Subcutaneous adipose tissue (tissue), 4 donors: ENCODE measurements around the gene ZNF831. TPM values are rescaled to one million over a fixed set of nuclear protein-coding genes. Genes with fewer than 3 reads are reported as not detected.

Source experiments
- CTCF ChIP-seq: fragments of 450-650 bp; IDR thresholded peaks from one replicate; pipeline ENCODE4 v1.5.1; 2016; ENCODE audit warnings: low read depth, mild to moderate bottlenecking, control low read depth, antibody characterized with exemption, moderate library complexity
- total RNA-seq, 4 donors: library from RNA; depleted of rRNA; stranded (reverse); fragments of >200 nt; gene quantifications; one replicate each; pipeline ENCODE4 v1.1.0, GENCODE V29; 2016

Gene ZNF831
- total RNA-seq, 4 donors from 2014 or later: 0.19 to 1.0 (median 0.77) TPM

DNA sequence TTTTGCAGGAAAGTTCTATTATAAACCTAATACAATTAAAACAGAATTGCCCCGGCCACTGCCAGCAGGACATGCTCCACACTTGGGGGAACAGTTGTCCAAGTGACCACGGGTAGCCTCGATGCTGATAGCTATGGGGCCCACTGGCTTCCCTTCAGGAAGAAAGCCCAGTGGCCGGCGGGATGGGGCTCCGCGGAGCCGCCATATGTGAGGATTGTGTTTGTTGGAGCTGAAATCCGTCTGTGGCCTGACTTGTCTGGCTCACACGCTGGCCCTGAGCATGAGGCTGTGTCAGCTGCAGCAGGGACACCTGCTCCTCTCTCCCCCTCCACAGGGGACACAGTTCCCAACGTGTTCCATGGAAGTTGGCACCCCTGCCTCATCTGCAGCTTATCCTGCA lies 46.6 kb downstream of the ZNF831 start:
- no peak for TF ChIP-seq CTCF

DNA sequence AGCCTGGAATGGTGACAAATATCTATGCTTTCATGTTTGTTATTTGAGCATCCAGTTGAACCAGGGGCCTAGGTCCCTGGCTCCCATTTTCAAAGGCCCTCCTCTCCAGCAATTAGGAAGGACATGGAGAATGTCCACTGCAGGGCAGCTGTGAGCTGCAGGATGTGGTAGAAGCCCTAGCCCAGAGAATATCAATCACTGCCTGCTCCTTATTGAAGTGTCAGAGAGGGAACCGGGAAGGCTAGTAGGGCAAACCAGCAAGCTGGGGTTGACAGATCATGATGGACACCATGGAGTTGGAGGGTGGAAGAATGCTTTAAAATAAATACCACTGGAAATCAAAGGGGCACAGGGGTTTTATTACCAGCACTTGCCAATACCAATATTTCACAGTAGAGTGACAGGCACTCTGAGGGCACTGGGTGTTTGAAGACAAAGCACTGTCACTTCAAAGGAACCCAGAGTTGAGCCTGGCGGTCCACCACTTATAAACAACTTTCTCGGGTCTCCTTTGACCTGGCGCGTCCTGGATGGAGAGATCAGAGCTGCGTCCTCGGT lies 47.7 kb downstream of the ZNF831 start:
- TF ChIP-seq CTCF: no peak

- no peak for TF ChIP-seq CTCF
These were observed 50.5 kb downstream of the ZNF831 start for GRCh38 chr20:59214073-59214472.

DNA sequence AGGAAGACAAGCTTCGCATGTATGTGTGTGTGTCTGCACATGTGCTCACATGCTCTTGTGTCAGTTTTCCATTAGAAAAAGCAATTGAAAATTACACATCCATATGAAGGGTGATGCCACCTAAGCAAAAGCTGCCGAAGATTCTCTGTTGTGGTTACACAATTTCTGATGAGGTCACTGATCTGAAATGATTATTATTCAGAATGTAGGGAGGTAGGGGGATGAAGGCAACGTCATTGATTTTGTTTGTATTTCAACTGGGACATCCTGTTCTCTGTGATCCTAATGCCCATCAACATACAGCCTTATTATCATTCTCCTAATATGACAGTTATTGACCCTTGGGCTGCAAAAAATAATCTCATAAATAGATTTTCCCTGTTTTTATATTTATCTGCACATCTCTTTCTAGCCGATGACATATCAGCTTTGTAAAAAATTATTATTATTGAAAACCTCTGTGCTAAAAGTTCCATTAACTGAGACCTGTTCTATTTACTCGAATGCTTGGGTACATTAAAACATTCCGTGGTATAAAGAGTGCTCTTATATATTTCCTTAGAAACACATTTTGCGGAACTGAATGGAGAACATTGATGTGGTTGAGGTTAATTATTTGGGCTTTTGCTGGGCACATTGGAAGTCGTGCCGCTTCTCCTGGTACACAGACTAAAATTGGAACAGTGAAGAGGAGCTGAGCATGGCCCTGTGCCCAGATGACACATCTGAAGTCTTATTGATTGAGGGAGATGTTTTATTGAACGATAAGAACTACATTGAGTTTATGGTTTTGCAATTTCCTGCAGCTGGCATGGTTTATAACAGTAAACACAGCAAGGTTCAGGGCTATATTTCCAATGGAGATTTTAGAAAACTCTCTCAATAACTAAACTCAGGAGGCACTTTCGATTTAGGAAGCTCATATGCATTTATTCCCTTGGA lies 51.3 kb downstream of the ZNF831 start:
- TF ChIP-seq CTCF: no peak

- no peak for TF ChIP-seq CTCF
These were observed 53.6 kb downstream of the ZNF831 start for GRCh38 chr20:59217173-59217572.

- TF ChIP-seq CTCF: no peak
These were observed 54.2 kb downstream of the ZNF831 start for GRCh38 chr20:59217794-59218280.

DNA sequence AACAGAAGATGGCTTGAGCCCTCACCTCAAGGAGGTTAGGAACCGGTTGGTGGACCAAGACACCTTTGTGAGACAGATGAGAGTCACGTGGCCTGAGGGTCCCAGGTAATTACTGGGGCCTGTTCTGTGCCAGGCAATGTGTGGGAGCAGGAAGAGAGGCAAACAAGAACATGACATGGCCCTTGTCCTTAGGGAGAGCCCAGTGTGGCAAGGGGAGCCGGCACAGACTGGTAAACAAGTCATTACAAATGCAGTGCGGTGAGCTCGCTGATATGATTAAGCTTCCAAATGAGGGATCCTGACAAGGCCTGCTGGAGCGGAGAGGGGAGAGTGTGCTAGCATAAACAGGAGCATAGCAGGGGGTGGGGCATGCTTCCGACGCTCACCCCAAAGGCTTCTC lies 55.6 kb downstream of the ZNF831 start:
- TF ChIP-seq CTCF: no peak
